H1 (cell line): ENCODE measurements around the gene EEF1AKMT2. TPM values are rescaled to one million over a fixed set of nuclear protein-coding genes. Genes with fewer than 3 reads are reported as not detected.

ENCODE experiments used
- EP300 ChIP-seq, 2 experiments: IDR thresholded peaks; 1 replicate in 1 of 2; 2 replicates in 1 of 2; pipeline ENCODE4 v1.6.1; 2011 to 2012; ENCODE audit warnings: low read depth in 2 of 2, low read length in 2 of 2, mild to moderate bottlenecking in 2 of 2, borderline replicate concordance in 1 of 2, inconsistent platforms in 1 of 2, moderate library complexity in 1 of 2
- SIX5 ChIP-seq: IDR thresholded peaks from 2 replicates; pipeline ENCODE4 v1.6.1; 2011; ENCODE audit warnings: mild to moderate bottlenecking, low read depth, low read length
- SP1 ChIP-seq: IDR thresholded peaks from 2 replicates; pipeline ENCODE4 v1.6.1; 2011; ENCODE audit warnings: low read depth, low read length
- TAF1 ChIP-seq: IDR thresholded peaks from 2 replicates; pipeline ENCODE4 v1.6.1; 2011; ENCODE audit warnings: mild to moderate bottlenecking, low read depth, low read length
- polyA plus RNA-seq, 7 experiments: library from polyadenylated mRNA; depleted of rRNA in 3 of 7; stranded (reverse) in 5 of 7; unstranded in 2 of 7; fragments of >200 nt in 5 of 7; fragments of 200-250 nt in 2 of 7; gene quantifications; 1 replicate in 5 of 7; 2 replicates in 1 of 7; 4 replicates in 1 of 7; pipeline versions ENCODE4 v1.2.1 to v1.2.3, GENCODE V29; 2011 to 2013; ENCODE audit warnings: missing spikeins in 2 of 7, mixed read lengths in 2 of 7
- total RNA-seq: library from RNA; stranded (reverse); fragmentation: NEBNext Ultra II Directional; extraction: Animal tissue kit (Norgen Biotek cat#: 25700); gene quantifications from 2 replicates; pipeline ENCODE4 v1.2.1, GENCODE V29; 2021
- TF ChIP-seq, protein P1 (sequence below): IDR thresholded peaks from 2 replicates; pipeline ENCODE4 v1.6.1; 2012; ENCODE audit warnings: inconsistent platforms

Gene EEF1AKMT2
- total and polyA plus RNA-seq, 2 of the 8 experiments (the other 6 are each of a cell fraction or from before 2014, with no cell fraction given), result 9.8 to 26.8 TPM

DNA sequence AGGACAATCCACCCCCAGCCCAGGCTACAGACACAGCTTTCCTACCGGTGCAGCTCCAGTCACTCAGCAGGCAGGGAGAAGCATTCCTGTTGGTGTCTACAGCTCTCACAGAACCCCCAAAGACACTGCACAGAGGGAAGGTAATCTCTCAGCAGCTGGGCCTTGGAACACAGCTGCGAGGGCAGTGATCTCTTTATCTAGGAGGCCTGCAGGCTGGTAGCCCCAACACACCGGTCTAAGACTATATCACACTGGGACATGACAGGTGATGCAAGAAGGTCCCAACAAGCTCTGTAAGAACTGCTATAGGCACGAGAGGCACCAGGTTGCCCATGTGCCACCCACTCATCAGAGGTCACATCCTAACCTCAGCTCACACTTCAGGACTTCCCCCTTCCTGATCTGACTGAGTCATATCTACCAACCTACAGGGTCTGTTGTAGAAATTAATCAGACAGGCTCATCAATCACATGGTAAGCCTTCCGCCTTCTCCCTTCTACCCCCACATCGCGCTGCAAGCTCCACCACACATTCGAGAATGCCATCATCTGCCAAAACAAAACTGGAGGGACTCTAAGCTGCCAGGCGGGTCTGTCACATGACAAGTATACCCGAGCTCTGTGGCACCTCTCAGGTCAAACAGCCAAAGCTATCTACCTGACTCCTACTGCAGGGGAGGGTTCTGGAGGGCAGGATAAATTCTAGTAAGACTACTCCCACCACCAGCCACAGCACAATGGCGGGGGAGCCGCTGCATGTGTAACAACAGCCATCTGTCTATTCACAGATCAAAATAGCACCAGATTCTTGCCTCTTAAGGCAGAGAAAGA is 73.6 kb downstream of the EEF1AKMT2 start (continued):
- TF ChIP-seq, protein P1, sequence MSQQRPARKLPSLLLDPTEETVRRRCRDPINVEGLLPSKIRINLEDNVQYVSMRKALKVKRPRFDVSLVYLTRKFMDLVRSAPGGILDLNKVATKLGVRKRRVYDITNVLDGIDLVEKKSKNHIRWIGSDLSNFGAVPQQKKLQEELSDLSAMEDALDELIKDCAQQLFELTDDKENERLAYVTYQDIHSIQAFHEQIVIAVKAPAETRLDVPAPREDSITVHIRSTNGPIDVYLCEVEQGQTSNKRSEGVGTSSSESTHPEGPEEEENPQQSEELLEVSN, result no peak
- no peak for TF ChIP-seq EP300 (IDR thresholded peaks at IDR 0.05; ENCODE audit: borderline replicate concordance in 1 of 2, low read depth in 2 of 2, low read length in 2 of 2)
- no peak for TF ChIP-seq SIX5
- TF ChIP-seq SP1, result no peak
- no peak for TF ChIP-seq TAF1
